ENCODE measurements around the gene ESRRG. TPM values are rescaled to one million over a fixed set of nuclear protein-coding genes. Genes with fewer than 3 reads are reported as not detected.

The ESRRG gene
- total RNA-seq, 4 donors from 2014 or later = 0.17 to 1.5 (median 0.60) TPM

GRCh38 chr1:216483672-216484401 is 239.4 kb downstream of the ESRRG start:
- TF ChIP-seq CTCF (IDR thresholded peaks at IDR 0.05; ENCODE audit: low read depth) = no peak

GRCh38 chr1:216482620-216483019 is 240.6 kb downstream of the ESRRG start:
- TF ChIP-seq CTCF (IDR thresholded peaks at IDR 0.05; ENCODE audit: low read depth) = no peak

- TF ChIP-seq CTCF (IDR thresholded peaks at IDR 0.05; ENCODE audit: low read depth) = no peak
These were observed 245.0 kb downstream of the ESRRG start for GRCh38 chr1:216478238-216478637.

- no peak for TF ChIP-seq CTCF (IDR thresholded peaks at IDR 0.05; ENCODE audit: low read depth)
These were observed 246.9 kb downstream of the ESRRG start for GRCh38 chr1:216476341-216476740.

- TF ChIP-seq CTCF (IDR thresholded peaks at IDR 0.05; ENCODE audit: low read depth) = no peak
These were observed 247.5 kb downstream of the ESRRG start for GRCh38 chr1:216475659-216476276.

GRCh38 chr1:216466162-216466801 is 256.9 kb downstream of the ESRRG start:
- TF ChIP-seq CTCF (IDR thresholded peaks at IDR 0.05; ENCODE audit: low read depth) = no peak

GRCh38 chr1:216464489-216464888 is 258.7 kb downstream of the ESRRG start:
- no peak for TF ChIP-seq CTCF (IDR thresholded peaks at IDR 0.05; ENCODE audit: low read depth)

Measured in subcutaneous adipose tissue (tissue), 4 donors.